Vagina (tissue), 2 donors: ENCODE data around the gene TGFBR3. TPM values are rescaled to one million over a fixed set of nuclear protein-coding genes. Genes with fewer than 3 reads are reported as not detected.

Experiments used
- DNase-seq, 2 donors: peaks; one replicate each; pipeline ENCODE4 v3.0.0-alpha.2; 2017; ENCODE audit errors: extremely low spot score in 2 of 2
- H3K27ac ChIP-seq: fragments of 200-600 bp; sonication (generic); one replicate; pipeline ENCODE4 v1.5.1; 2019
- H3K27me3 ChIP-seq: fragments of 200-600 bp; sonication (generic); one replicate; pipeline ENCODE4 v1.5.1; 2019
- H3K36me3 ChIP-seq, 2 donors: fragments of 200-600 bp; sonication (generic); one replicate each; pipeline ENCODE4 v1.5.1; 2017 to 2019
- H3K4me1 ChIP-seq: fragments of 200-600 bp; sonication (generic); one replicate; pipeline ENCODE4 v1.5.1; 2019
- H3K4me3 ChIP-seq, 2 donors: fragments of 200-600 bp; sonication (generic); 1 replicate in 1 of 2; 2 replicates in 1 of 2; pipeline ENCODE4 v1.5.1; 2016 to 2019
- H3K9me3 ChIP-seq: fragments of 200-600 bp; sonication (generic); one replicate; pipeline ENCODE4 v1.5.1; 2019
- CTCF ChIP-seq, 3 experiments: fragments of 450-650 bp in 2 of 3; fragments of 200-600 bp in 1 of 3; sonication (generic) in 1 of 3; IDR thresholded peaks; one replicate each; pipeline ENCODE4 v1.5.1; 2017 to 2019; ENCODE audit warnings: antibody characterized with exemption in 3 of 3, mild to moderate bottlenecking in 2 of 3, moderate library complexity in 2 of 3
- POLR2A ChIP-seq, 2 donors: fragments of 450-650 bp; IDR thresholded peaks; one replicate each; pipeline ENCODE4 v1.6.1; 2017; ENCODE audit warnings: antibody characterized with exemption in 2 of 2, mild to moderate bottlenecking in 2 of 2, moderate library complexity in 2 of 2
- POLR2AphosphoS5 ChIP-seq, 2 donors: sonication (generic); formaldehyde crosslinking; IDR thresholded peaks; one replicate each; pipeline ENCODE4 v1.9.0; 2017; ENCODE audit warnings: antibody characterized with exemption in 2 of 2, mild to moderate bottlenecking in 2 of 2, low read depth in 1 of 2; ENCODE audit not compliant: insufficient read depth in 1 of 2
- intact Hi-C: fragments of 100-400 bp; cut with DNase I; formaldehyde crosslinking; loops from one replicate; pipeline ENCODE4 v1.15.1; 2023
- total RNA-seq: library from RNA; depleted of rRNA; stranded (reverse); fragments of >200 nt; gene quantifications from one replicate; pipeline ENCODE4 v1.2.3, GENCODE V29; 2016

Gene TGFBR3
- total RNA-seq, 1 donor from 2014 or later: 221 TPM

GRCh38 chr1:91725618-91725988 is 160.3 kb downstream of the TGFBR3 start:
- Histone ChIP-seq H3K27ac (peak overlapping the region; percentile 87), H3K4me3 (no peak overlapping the region), H3K27me3 (no peaks in the 10 kb centered on the region), H3K9me3 (no peaks in the 10 kb centered on the region), H3K4me1 (peaks cover 45% of the 10 kb centered on the region), H3K36me3 (peaks cover 0 to 31% of the 10 kb centered on the region in 2 donors)
- no peak for TF ChIP-seq POLR2A (IDR thresholded peaks at IDR 0.05)
- TF ChIP-seq CTCF (IDR thresholded peaks at IDR 0.05): no peak
- TF ChIP-seq POLR2AphosphoS5 (IDR thresholded peaks at IDR 0.05; ENCODE audit: insufficient read depth in 1 of 2, low read depth in 1 of 2): no peak
- DNase-seq: no peak
- intact Hi-C loops: no loop called here

GRCh38 chr1:91724644-91725043 is 161.3 kb downstream of the TGFBR3 start:
- Histone ChIP-seq H3K27me3 (no peaks in the 10 kb centered on the region), H3K4me3 (no peak overlapping the region), H3K9me3 (no peaks in the 10 kb centered on the region), H3K27ac (peak overlapping the region; percentile 87), H3K4me1 (peaks cover 42% of the 10 kb centered on the region), H3K36me3 (peaks cover 0 to 34% of the 10 kb centered on the region in 2 donors)
- intact Hi-C loops: no loop called here
- DNase-seq: no peak
- no peak for TF ChIP-seq POLR2AphosphoS5 (IDR thresholded peaks at IDR 0.05; ENCODE audit: insufficient read depth in 1 of 2, low read depth in 1 of 2)
- TF ChIP-seq CTCF (IDR thresholded peaks at IDR 0.05): no peak
- no peak for TF ChIP-seq POLR2A (IDR thresholded peaks at IDR 0.05)

- no peaks in the 10 kb centered on the region for H3K27me3 ChIP-seq
- H3K9me3 ChIP-seq: no peaks in the 10 kb centered on the region
- intact Hi-C loops: no loop called here
- DNase-seq: no peak
- peaks cover 42% of the 10 kb centered on the region for H3K4me1 ChIP-seq
- peaks cover 0 to 34% of the 10 kb centered on the region in 2 donors for H3K36me3 ChIP-seq
- H3K4me3 ChIP-seq: no peak overlapping the region
- peak overlapping the region; percentile 87 for H3K27ac ChIP-seq
- no peak for TF ChIP-seq POLR2A (IDR thresholded peaks at IDR 0.05)
- TF ChIP-seq POLR2AphosphoS5 (IDR thresholded peaks at IDR 0.05; ENCODE audit: insufficient read depth in 1 of 2, low read depth in 1 of 2): no peak
- TF ChIP-seq CTCF (IDR thresholded peaks at IDR 0.05): no peak
Measured at GRCh38 chr1:91724231-91724630, 161.7 kb downstream of the TGFBR3 start.

- no peak for DNase-seq
- Histone ChIP-seq H3K9me3 (no peaks in the 10 kb centered on the region), H3K4me1 (peaks cover 11% of the 10 kb centered on the region), H3K27me3 (no peaks in the 10 kb centered on the region), H3K36me3 (peaks cover 0 to 52% of the 10 kb centered on the region in 2 donors), H3K27ac (no peak overlapping the region), H3K4me3 (no peak overlapping the region)
- TF ChIP-seq POLR2AphosphoS5 (IDR thresholded peaks at IDR 0.05; ENCODE audit: insufficient read depth in 1 of 2, low read depth in 1 of 2): no peak
- no peak for TF ChIP-seq CTCF (IDR thresholded peaks at IDR 0.05)
- no peak for TF ChIP-seq POLR2A (IDR thresholded peaks at IDR 0.05)
- intact Hi-C loops: no loop called here
Measured at GRCh38 chr1:91720044-91720443, 165.9 kb downstream of the TGFBR3 start.

- no peak overlapping the region for H3K4me3 ChIP-seq
- intact Hi-C loops: no loop called here
- TF ChIP-seq POLR2AphosphoS5 (IDR thresholded peaks at IDR 0.05; ENCODE audit: insufficient read depth in 1 of 2, low read depth in 1 of 2) (no peak), CTCF (IDR thresholded peaks at IDR 0.05) (no peak), POLR2A (IDR thresholded peaks at IDR 0.05) (no peak)
- no peaks in the 10 kb centered on the region for H3K9me3 ChIP-seq
- H3K27me3 ChIP-seq: no peaks in the 10 kb centered on the region
- peaks cover 0 to 57% of the 10 kb centered on the region in 2 donors for H3K36me3 ChIP-seq
- no peaks in the 10 kb centered on the region for H3K4me1 ChIP-seq
- DNase-seq: no peak
- peak overlapping the region; percentile 3 for H3K27ac ChIP-seq
Measured at GRCh38 chr1:91718877-91719276, 167.1 kb downstream of the TGFBR3 start.
